HepG2 (cell line): ENCODE results near the gene WDR48. TPM values are rescaled to one million over a fixed set of nuclear protein-coding genes. Genes with fewer than 3 reads are reported as not detected.

ENCODE experiments used
- AKAP8 ChIP-seq: sonication (generic); formaldehyde crosslinking; IDR thresholded peaks from 2 replicates; pipeline ENCODE4 v1.5.1; 2020; ENCODE audit warnings: mild to moderate bottlenecking, missing genetic modification reagents
- CBFB ChIP-seq: sonication (generic); formaldehyde crosslinking; IDR thresholded peaks from 2 replicates; pipeline ENCODE4 v1.4.0; 2020; ENCODE audit warnings: missing genetic modification reagents
- E2F1 ChIP-seq: sonication (generic); formaldehyde crosslinking; IDR thresholded peaks from 2 replicates; pipeline ENCODE4 v1.5.0; 2020; ENCODE audit warnings: missing genetic modification reagents
- HCFC1 ChIP-seq: fragments of 150-350 bp; IDR thresholded peaks from 2 replicates; pipeline ENCODE4 v1.6.1; 2014; ENCODE audit warnings: low read depth, low read length
- HIVEP1 ChIP-seq: sonication (generic); formaldehyde crosslinking; IDR thresholded peaks from 2 replicates; pipeline ENCODE4 v1.4.0; 2020; ENCODE audit warnings: mild to moderate bottlenecking, missing genetic modification reagents
- HOXA5 ChIP-seq: sonication (generic); formaldehyde crosslinking; IDR thresholded peaks from 2 replicates; pipeline ENCODE4 v1.4.0; 2020; ENCODE audit warnings: missing genetic modification reagents
- KAT2B ChIP-seq: fragments of 150-350 bp; IDR thresholded peaks from 2 replicates; pipeline ENCODE4 v1.6.1; 2014; ENCODE audit warnings: low read depth, low read length, borderline replicate concordance
- MNT ChIP-seq: fragments of 450-650 bp; IDR thresholded peaks from 2 replicates; pipeline ENCODE4 v1.6.1; 2016
- MYC ChIP-seq: sonication (generic); formaldehyde crosslinking; IDR thresholded peaks from 2 replicates; pipeline ENCODE4 v1.9.0; 2021; ENCODE audit warnings: missing genetic modification reagents, borderline replicate concordance
- NCOA1 ChIP-seq: sonication (generic); formaldehyde crosslinking; IDR thresholded peaks from 2 replicates; pipeline ENCODE4 v1.9.0; 2021; ENCODE audit warnings: missing genetic modification reagents
- NFE2 ChIP-seq: sonication (generic); formaldehyde crosslinking; IDR thresholded peaks from 2 replicates; pipeline ENCODE4 v1.4.0; 2020; ENCODE audit warnings: missing genetic modification reagents
- NR1H2 ChIP-seq: sonication (generic); formaldehyde crosslinking; IDR thresholded peaks from 2 replicates; pipeline ENCODE4 v1.8.1; 2022; ENCODE audit warnings: low read depth, missing genetic modification reagents, borderline replicate concordance
- NR2F2 ChIP-seq: IDR thresholded peaks from 2 replicates; pipeline ENCODE4 v1.6.1; 2012; ENCODE audit warnings: low read depth, inconsistent platforms, borderline replicate concordance
- RELA ChIP-seq: sonication (generic); formaldehyde crosslinking; IDR thresholded peaks from 2 replicates; pipeline ENCODE4 v1.4.0; 2020; ENCODE audit warnings: missing genetic modification reagents
- SMAD9 ChIP-seq: sonication (generic); formaldehyde crosslinking; IDR thresholded peaks from 2 replicates; pipeline ENCODE4 v1.5.1; 2020; ENCODE audit warnings: mild to moderate bottlenecking, missing genetic modification reagents
- TFDP1 ChIP-seq: IDR thresholded peaks from 2 replicates; pipeline ENCODE4 v1.6.1; 2016; ENCODE audit warnings: missing compliant biosample characterization, missing genetic modification reagents, borderline replicate concordance
- TSC22D2 ChIP-seq: sonication (generic); formaldehyde crosslinking; IDR thresholded peaks from 2 replicates; pipeline ENCODE4 v1.5.1; 2020; ENCODE audit warnings: missing genetic modification reagents, mild to moderate bottlenecking, borderline replicate concordance
- YY1 ChIP-seq: IDR thresholded peaks from 2 replicates; pipeline ENCODE4 v1.6.1; 2011; ENCODE audit warnings: low read length, low read depth, moderate library complexity, mild to moderate bottlenecking; ENCODE audit not compliant: insufficient read depth, insufficient replicate concordance
- ZNF224 ChIP-seq: sonication (generic); formaldehyde crosslinking; IDR thresholded peaks from 2 replicates; pipeline ENCODE4 v1.5.0; 2020; ENCODE audit warnings: mild to moderate bottlenecking, missing genetic modification reagents
- ZNF292 ChIP-seq: sonication (generic); formaldehyde crosslinking; IDR thresholded peaks from 2 replicates; pipeline ENCODE4 v1.8.1; 2022; ENCODE audit warnings: mild to moderate bottlenecking, low read depth, missing genetic modification reagents, borderline replicate concordance
- ZNF558 ChIP-seq: sonication (generic); formaldehyde crosslinking; IDR thresholded peaks from 2 replicates; pipeline ENCODE4 v1.9.0; 2022; ENCODE audit warnings: mild to moderate bottlenecking, missing genetic modification reagents, borderline replicate concordance
- polyA plus RNA-seq, 8 experiments: library from polyadenylated mRNA; depleted of rRNA in 3 of 8; stranded (reverse) in 7 of 8; unstranded in 1 of 8; fragments of >200 nt; fragmentation: Illumina TruSeq in 4 of 8; extraction: Trizol in 4 of 8; gene quantifications; 2 replicates each; pipeline versions ENCODE4 v1.2.1 to v1.2.3, GENCODE V29; 2011 to 2016; ENCODE audit warnings: low read depth in 4 of 8, missing spikeins in 1 of 8, mixed read lengths in 1 of 8; ENCODE audit not compliant: insufficient read depth in 1 of 8
- total RNA-seq, 5 experiments: library from RNA; depleted of rRNA; stranded (reverse); fragments of >200 nt; fragmentation: Illumina TruSeq; extraction: Trizol; gene quantifications; 2 replicates each; pipeline ENCODE4 v1.2.3, GENCODE V29; 2016; ENCODE audit warnings: low read depth in 1 of 5
- TF ChIP-seq, protein P1 (sequence below): sonication (generic); formaldehyde crosslinking; conservative IDR thresholded peaks from 2 replicates; pipeline ENCODE4 v1.8.0; 2022; ENCODE audit warnings: low read depth, missing genetic modification reagents

The WDR48 gene
- total and polyA plus RNA-seq, 2 of the 13 experiments (the other 11 are each of a cell fraction or from before 2014, with no cell fraction given): 29.2 to 31.2 TPM

DNA sequence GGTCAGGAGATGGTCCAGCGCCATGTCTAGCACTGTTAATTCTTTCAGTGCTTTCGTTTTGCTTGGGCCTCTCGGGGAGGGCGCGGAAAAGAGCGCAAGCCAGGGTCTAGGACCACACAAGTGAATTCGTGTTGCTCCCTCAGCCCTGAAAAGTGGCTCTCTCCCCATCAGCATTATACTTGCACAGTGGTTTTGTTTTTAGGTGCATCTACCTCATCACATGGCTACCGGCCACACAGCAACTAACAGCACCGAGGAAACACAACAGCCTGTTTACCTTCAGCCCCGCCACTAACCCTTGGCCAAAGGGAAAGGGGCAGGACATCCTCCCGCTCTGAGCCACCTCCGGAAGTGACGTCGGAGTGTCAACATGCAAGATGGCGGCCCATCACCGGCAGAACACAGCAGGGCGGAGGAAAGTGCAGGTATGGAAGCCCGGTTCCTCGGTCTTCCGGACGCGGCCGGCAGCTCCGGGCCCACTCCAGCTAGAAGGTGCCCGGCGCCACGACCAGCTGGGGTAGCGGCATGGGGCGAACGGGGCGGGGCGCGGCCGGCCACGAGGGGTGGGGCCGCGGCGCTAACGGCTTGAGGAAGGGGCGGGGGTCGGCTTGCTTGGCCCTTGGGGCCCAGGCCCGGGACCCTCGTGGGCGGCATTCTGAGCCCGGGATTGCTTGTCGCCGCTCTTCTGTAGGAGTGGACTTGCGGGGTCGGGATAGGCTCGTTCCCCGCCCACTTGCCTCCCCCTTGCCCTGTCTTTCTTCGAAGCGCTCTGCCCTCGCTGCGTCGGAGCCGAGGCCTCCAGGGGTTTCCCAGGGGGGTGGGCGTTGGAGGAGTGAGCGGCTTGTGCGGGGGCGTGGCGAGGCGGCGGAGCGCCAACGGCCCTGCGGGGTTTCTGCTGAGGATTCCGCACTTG is at the start of gene WDR48, which contains the start of gene SCN11A (continued):
- TF ChIP-seq HOXA5 (CRISPR knock-in tag) (peak; percentile 70; the same call in 1 of the 2 replicates), ZNF292 (CRISPR knock-in tag) (no peak; the same call in 1 of the 2 replicates), NR1H2 (CRISPR knock-in tag) (no peak; the same call in 1 of the 2 replicates), KAT2B (no peak), HIVEP1 (CRISPR knock-in tag) (peak; percentile 90), TFDP1 (CRISPR knock-in tag) (peak; percentile 90; the same call in 1 of the 2 replicates), MYC (peak; percentile 73), ZNF224 (CRISPR knock-in tag) (no peak), NFE2 (CRISPR knock-in tag) (no peak), MNT (peak; percentile 64), HCFC1 (peak; percentile 60), RELA (CRISPR knock-in tag) (no peak), NR2F2 (no peak; the same call in 1 of the 2 replicates), YY1 (peak; percentile 98), NCOA1 (CRISPR knock-in tag) (no peak), E2F1 (CRISPR knock-in tag) (peak; percentile 76), CBFB (0 out of 2 replicates have a peak, but pooled peaks have one; percentile 53), SMAD9 (no peak; the same call in 1 of the 2 replicates), AKAP8 (CRISPR knock-in tag) (peak; percentile 61; the same call in 1 of the 2 replicates), TSC22D2 (no peak), ZNF558 (CRISPR knock-in tag) (no peak; the same call in 1 of the 2 replicates)
- TF ChIP-seq, protein P1, sequence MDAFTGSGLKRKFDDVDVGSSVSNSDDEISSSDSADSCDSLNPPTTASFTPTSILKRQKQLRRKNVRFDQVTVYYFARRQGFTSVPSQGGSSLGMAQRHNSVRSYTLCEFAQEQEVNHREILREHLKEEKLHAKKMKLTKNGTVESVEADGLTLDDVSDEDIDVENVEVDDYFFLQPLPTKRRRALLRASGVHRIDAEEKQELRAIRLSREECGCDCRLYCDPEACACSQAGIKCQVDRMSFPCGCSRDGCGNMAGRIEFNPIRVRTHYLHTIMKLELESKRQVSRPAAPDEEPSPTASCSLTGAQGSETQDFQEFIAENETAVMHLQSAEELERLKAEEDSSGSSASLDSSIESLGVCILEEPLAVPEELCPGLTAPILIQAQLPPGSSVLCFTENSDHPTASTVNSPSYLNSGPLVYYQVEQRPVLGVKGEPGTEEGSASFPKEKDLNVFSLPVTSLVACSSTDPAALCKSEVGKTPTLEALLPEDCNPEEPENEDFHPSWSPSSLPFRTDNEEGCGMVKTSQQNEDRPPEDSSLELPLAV (CRISPR knock-in tag): 0 out of 2 replicates have a peak, but pooled peaks have one; percentile 60
